Endothelial cell of umbilical vein (primary cell): ENCODE data around the gene FGF12. TPM values are rescaled to one million over a fixed set of nuclear protein-coding genes. Genes with fewer than 3 reads are reported as not detected.

Source experiments
- BruUV-seq: library from RNA; stranded (reverse); fragments of 400-500 nt; replicated peaks from 2 replicates; lab custom pipeline; 2021; lab: Mats Ljungman, UMichigan
- CTCF ChIA-PET: fragments of 300-600, 350-600 bp; sonication (Branson Sonifier 250); formaldehyde crosslinking; loops from one replicate; lab custom pipeline; 2021; ENCODE audit warnings: antibody characterized with exemption, inconsistent platforms; lab: Charles Lee
- POLR2A ChIA-PET: fragments of 300-600, 350-600 bp; sonication (Branson Sonifier 250); formaldehyde crosslinking; loops from one replicate; lab custom pipeline; 2021; ENCODE audit warnings: antibody characterized with exemption, inconsistent platforms; lab: Charles Lee
- DNase-seq: peaks from one replicate; pipeline ENCODE4 v3.0.0-alpha.2; 2011; ENCODE audit warnings: low read depth, low spot score
- FAIRE-seq: peaks from 2 replicates; lab custom pipeline; 2011; peaks lifted over from hg19 to GRCh38; lab: Jason Lieb, UNC
- H2AFZ ChIP-seq: 2 replicates; pipeline ENCODE4 v1.6.0; 2012; ENCODE audit warnings: low read depth, low read length, control low read depth, inconsistent platforms
- H3K27ac ChIP-seq: 2 replicates; pipeline ENCODE4 v1.5.1; 2011; ENCODE audit warnings: low read depth, mild to moderate bottlenecking, control low read depth, low read length, moderate library complexity; ENCODE audit not compliant: insufficient read depth
- H3K27me3 ChIP-seq, 2 experiments: 2 replicates each; pipeline versions ENCODE4 v1.6.0 to v1.6.1; 2011; ENCODE audit warnings: low read length in 2 of 2, mixed read lengths in 1 of 2; ENCODE audit not compliant: control insufficient read depth in 2 of 2, insufficient read depth in 2 of 2
- H3K36me3 ChIP-seq, 2 experiments: 2 replicates in 1 of 2; 3 replicates in 1 of 2; pipeline ENCODE4 v1.5.1; 2011; ENCODE audit warnings: low read length in 2 of 2, mild to moderate bottlenecking in 1 of 2, moderate library complexity in 1 of 2; ENCODE audit not compliant: control insufficient read depth in 2 of 2, insufficient read depth in 2 of 2; ENCODE audit errors: extremely low read depth in 1 of 2
- H3K4me1 ChIP-seq: 3 replicates; pipeline ENCODE4 v1.5.1; 2011; ENCODE audit warnings: mild to moderate bottlenecking, low read length; ENCODE audit not compliant: control insufficient read depth, insufficient read depth; ENCODE audit errors: extremely low read depth
- H3K4me2 ChIP-seq: 2 replicates; pipeline ENCODE4 v1.6.1; 2011; ENCODE audit warnings: low read length, control low read depth, mixed read lengths; ENCODE audit not compliant: insufficient read depth
- H3K4me3 ChIP-seq, 3 experiments: fragments of 200-600 bp in 1 of 3; sonication (generic), shearing (Covaris generic) in 1 of 3; replicated peaks in 1 of 3; 2 replicates each; pipeline ENCODE4 v1.5.1; 2011 to 2016; ENCODE audit warnings: control low read depth in 3 of 3, low read length in 3 of 3, mild to moderate bottlenecking in 2 of 3, inconsistent platforms in 1 of 3, low read depth in 1 of 3, moderate library complexity in 1 of 3; ENCODE audit not compliant: insufficient read depth in 1 of 3
- H3K79me2 ChIP-seq: 2 replicates; pipeline ENCODE4 v1.6.0; 2012; ENCODE audit warnings: low read length, inconsistent platforms; ENCODE audit not compliant: control insufficient read depth, insufficient read depth
- H3K9ac ChIP-seq: replicated peaks from 2 replicates; pipeline ENCODE3; 2011; ENCODE audit warnings: low read length, control low read depth; ENCODE audit not compliant: insufficient read depth; ENCODE audit errors: extremely low read depth
- H3K9me1 ChIP-seq: replicated peaks from 3 replicates; pipeline ENCODE4 v1.6.0; 2011; ENCODE audit warnings: mild to moderate bottlenecking, low read length; ENCODE audit not compliant: control insufficient read depth, insufficient read depth; ENCODE audit errors: extremely low read depth
- H3K9me3 ChIP-seq: replicated peaks from 2 replicates; pipeline ENCODE4 v1.5.1; 2012; ENCODE audit warnings: low read length, inconsistent platforms; ENCODE audit not compliant: control insufficient read depth, insufficient read depth
- H4K20me1 ChIP-seq: replicated peaks from 2 replicates; pipeline ENCODE3; 2011; ENCODE audit warnings: mild to moderate bottlenecking, low read length; ENCODE audit not compliant: control insufficient read depth, insufficient read depth; ENCODE audit errors: extremely low read depth
- CTCF ChIP-seq, 2 donors: IDR thresholded peaks; 1 replicate in 1 of 2; 2 replicates in 1 of 2; pipeline ENCODE4 v1.5.1; 2011; ENCODE audit warnings: low read length in 2 of 2, mild to moderate bottlenecking in 2 of 2, moderate library complexity in 2 of 2, control low read depth in 1 of 2, inconsistent platforms in 1 of 2, low read depth in 1 of 2; ENCODE audit not compliant: insufficient read depth in 1 of 2; ENCODE audit errors: extremely low read depth in 1 of 2
- EZH2 ChIP-seq: IDR thresholded peaks from 2 replicates; pipeline ENCODE4 v1.6.1; 2012; ENCODE audit warnings: borderline replicate concordance, low read depth, mild to moderate bottlenecking, moderate library complexity, low read length, inconsistent platforms; ENCODE audit not compliant: severe bottlenecking
- FOS ChIP-seq: IDR thresholded peaks from 2 replicates; pipeline ENCODE4 v1.6.1; 2011; ENCODE audit warnings: mild to moderate bottlenecking, low read length, moderate library complexity, borderline replicate concordance; ENCODE audit not compliant: insufficient read depth
- GATA2 ChIP-seq: IDR thresholded peaks from 2 replicates; pipeline ENCODE4 v1.7.0; 2011; ENCODE audit warnings: low read depth, mild to moderate bottlenecking, moderate library complexity, mixed read lengths, low read length; ENCODE audit not compliant: insufficient read length, insufficient read depth
- JUN ChIP-seq: IDR thresholded peaks from 2 replicates; pipeline ENCODE4 v1.6.1; 2011; ENCODE audit warnings: borderline replicate concordance, low read depth; ENCODE audit not compliant: insufficient read length, insufficient read depth
- MYC ChIP-seq: IDR thresholded peaks from one replicate; pipeline ENCODE4 v1.6.1; 2011; ENCODE audit warnings: mild to moderate bottlenecking, low read depth, low read length
- POLR2A ChIP-seq: IDR thresholded peaks from 2 replicates; pipeline ENCODE4 v1.6.1; 2012; ENCODE audit warnings: low read depth, mild to moderate bottlenecking, control low read depth, low read length
- POLR2AphosphoS5 ChIP-seq: IDR thresholded peaks from 2 replicates; pipeline ENCODE4 v1.6.1; 2012; ENCODE audit warnings: low read depth, mild to moderate bottlenecking, control low read depth, low read length, moderate library complexity; ENCODE audit not compliant: insufficient read depth
- dilution Hi-C: fragments of 300-500 bp; cut with MboI; formaldehyde crosslinking; loops from one replicate; pipeline ENCODE4 v1.15.0; 2019; ENCODE audit warnings: low sequenced_read_pairs; ENCODE audit not compliant: extremely low pct_ligation_motif_present
- intact Hi-C: fragments of 100-400 bp; cut with micrococcal nuclease; formaldehyde crosslinking; loops from one replicate; pipeline ENCODE4 v1.10.0; 2022
- polyA plus RNA-seq, 4 experiments: library from polyadenylated mRNA; depleted of rRNA in 3 of 4; stranded (reverse) in 3 of 4; unstranded in 1 of 4; fragments of >200 nt; gene quantifications; 2 replicates each; pipeline versions ENCODE4 v1.2.1 to v1.2.3, GENCODE V29; 2011 to 2012; ENCODE audit warnings: missing spikeins in 1 of 4
- total RNA-seq: library from RNA; stranded (reverse); gene quantifications from 2 replicates; pipeline ENCODE4 v1.2.3, GENCODE V29; 2021

Gene FGF12
- total and polyA plus RNA-seq, 2 donors (not counting 3 experiments of a cell fraction or from before 2014, with no cell fraction given) = 0.72 to 2.5 TPM

- no peak overlapping the region for H2AFZ ChIP-seq
- H3K27ac ChIP-seq = no peak overlapping the region
- H3K4me1 ChIP-seq = no peaks in the 10 kb centered on the region
- ChIA-PET POLR2A (no interaction called here), CTCF (no interaction called here)
- dilution Hi-C loops = no loop called here
- no peak for DNase-seq
- no peak for TF ChIP-seq POLR2A
- TF ChIP-seq EZH2 = no peak
- TF ChIP-seq FOS = no peak
- TF ChIP-seq POLR2AphosphoS5 = no peak
- TF ChIP-seq JUN = no peak
- no peak for TF ChIP-seq GATA2
- TF ChIP-seq CTCF (IDR thresholded peaks at IDR 0.05; ENCODE audit: extremely low read depth in 1 of 2, insufficient read depth in 1 of 2, low read depth in 1 of 2, low read length in 2 of 2) = no peak
- TF ChIP-seq MYC = no peak
- H3K4me3 ChIP-seq = no peak overlapping the region
- no peaks in the 10 kb centered on the region for H4K20me1 ChIP-seq
- H3K9me3 ChIP-seq = no peaks in the 10 kb centered on the region
- FAIRE-seq = no peak
- no TSS peak for BruUV-seq
- H3K27me3 ChIP-seq = no peaks in the 10 kb centered on the region
- intact Hi-C loops = no loop called here
- no peak overlapping the region for H3K4me2 ChIP-seq
- no peaks in the 10 kb centered on the region for H3K36me3 ChIP-seq
- no peaks in the 10 kb centered on the region for H3K79me2 ChIP-seq
- H3K9me1 ChIP-seq = no peaks in the 10 kb centered on the region
- no peak overlapping the region for H3K9ac ChIP-seq
Observed at GRCh38 chr3:192737506-192737905, 10.2 kb upstream of the FGF12 start.
